Gastroesophageal sphincter (tissue), 4 donors: ENCODE measurements around the gene ZNF296. TPM values are rescaled to one million over a fixed set of nuclear protein-coding genes. Genes with fewer than 3 reads are reported as not detected.

Experiments
- ATAC-seq: fragments of 150-250 bp; one replicate; pipeline ENCODE4 v1.9.1; 2016; ENCODE audit warnings: mild to moderate bottlenecking, moderate library complexity
- H3K27ac ChIP-seq, 4 donors: fragments of 200-600 bp; sonication (generic) in 3 of 4; 1 replicate in 3 of 4; 2 replicates in 1 of 4; pipeline ENCODE4 v1.5.1; 2016 to 2019
- H3K27me3 ChIP-seq: fragments of 200-600 bp; sonication (generic); one replicate; pipeline ENCODE4 v1.5.1; 2019
- H3K36me3 ChIP-seq, 2 donors: fragments of 200-600 bp; sonication (generic); one replicate each; pipeline ENCODE4 v1.5.1; 2019; ENCODE audit warnings: control low read depth in 1 of 2
- H3K4me1 ChIP-seq, 3 donors: fragments of 200-600 bp; sonication (generic); 1 replicate in 2 of 3; 2 replicates in 1 of 3; pipeline ENCODE4 v1.5.1; 2016 to 2019; ENCODE audit warnings: control low read depth in 2 of 3
- H3K4me3 ChIP-seq, 2 donors: fragments of 200-600 bp; sonication (generic); one replicate each; pipeline ENCODE4 v1.5.1; 2019; ENCODE audit warnings: mild to moderate bottlenecking in 1 of 2, moderate library complexity in 1 of 2
- H3K9me3 ChIP-seq, 3 donors: fragments of 200-600 bp; sonication (generic); one replicate each; pipeline ENCODE4 v1.5.1; 2017 to 2019; ENCODE audit warnings: control low read depth in 2 of 3
- EP300 ChIP-seq: sonication (generic); formaldehyde crosslinking; IDR thresholded peaks from one replicate; pipeline ENCODE4 v1.6.1; 2017; ENCODE audit warnings: antibody characterized with exemption, mild to moderate bottlenecking
- POLR2A ChIP-seq, 2 donors: fragments of 450-650 bp; IDR thresholded peaks; one replicate each; pipeline ENCODE4 v1.6.1; 2017; ENCODE audit warnings: antibody characterized with exemption in 2 of 2, mild to moderate bottlenecking in 2 of 2, moderate library complexity in 1 of 2
- POLR2AphosphoS5 ChIP-seq: sonication (generic); formaldehyde crosslinking; IDR thresholded peaks from one replicate; pipeline ENCODE4 v1.6.1; 2017; ENCODE audit warnings: antibody characterized with exemption
- WGBS, 2 donors: methylation state at CpG; one replicate each; pipeline ENCODE4 v1.1.5; 2018; ENCODE audit warnings: low coverage in 1 of 2; 5-methylcytosine and 5-hydroxymethylcytosine counted together
- total RNA-seq, 4 donors: library from RNA; depleted of rRNA; stranded (reverse); fragments of >200 nt; gene quantifications; one replicate each; pipeline ENCODE4 v1.1.0, GENCODE V29; 2016
- TF ChIP-seq, protein P1 (sequence below), 4 experiments: fragments of 200-600 bp in 2 of 4; fragments of 450-650 bp in 2 of 4; sonication (generic) in 1 of 4; IDR thresholded peaks; one replicate each; pipeline ENCODE4 v1.5.1; 2017 to 2019; ENCODE audit warnings: antibody characterized with exemption in 4 of 4, mild to moderate bottlenecking in 2 of 4, moderate library complexity in 2 of 4

ZNF296 gene
- total RNA-seq, 4 donors from 2014 or later, result 0.50 TPM; not detected in 3

- 0 to 2% methylated on average over 22 to 29 of the region's 103 CpGs for WGBS, 2 donors
- Histone ChIP-seq H3K4me1 (peaks cover 0 to 70% (median 28%) of the 10 kb centered on the region in 3 donors), H3K9me3 (no peaks in the 10 kb centered on the region), H3K36me3 (peaks cover 0 to 23% of the 10 kb centered on the region in 2 donors), H3K27me3 (no peaks in the 10 kb centered on the region), H3K27ac (peak within 1 kb of the TSS; percentile 25 to 90 (median 86)), H3K4me3 (peak within 1 kb of the TSS; percentile 78 to 81)
- no peak for TF ChIP-seq EP300
- peak; percentile 32 for TF ChIP-seq POLR2AphosphoS5
- TF ChIP-seq, protein P1, sequence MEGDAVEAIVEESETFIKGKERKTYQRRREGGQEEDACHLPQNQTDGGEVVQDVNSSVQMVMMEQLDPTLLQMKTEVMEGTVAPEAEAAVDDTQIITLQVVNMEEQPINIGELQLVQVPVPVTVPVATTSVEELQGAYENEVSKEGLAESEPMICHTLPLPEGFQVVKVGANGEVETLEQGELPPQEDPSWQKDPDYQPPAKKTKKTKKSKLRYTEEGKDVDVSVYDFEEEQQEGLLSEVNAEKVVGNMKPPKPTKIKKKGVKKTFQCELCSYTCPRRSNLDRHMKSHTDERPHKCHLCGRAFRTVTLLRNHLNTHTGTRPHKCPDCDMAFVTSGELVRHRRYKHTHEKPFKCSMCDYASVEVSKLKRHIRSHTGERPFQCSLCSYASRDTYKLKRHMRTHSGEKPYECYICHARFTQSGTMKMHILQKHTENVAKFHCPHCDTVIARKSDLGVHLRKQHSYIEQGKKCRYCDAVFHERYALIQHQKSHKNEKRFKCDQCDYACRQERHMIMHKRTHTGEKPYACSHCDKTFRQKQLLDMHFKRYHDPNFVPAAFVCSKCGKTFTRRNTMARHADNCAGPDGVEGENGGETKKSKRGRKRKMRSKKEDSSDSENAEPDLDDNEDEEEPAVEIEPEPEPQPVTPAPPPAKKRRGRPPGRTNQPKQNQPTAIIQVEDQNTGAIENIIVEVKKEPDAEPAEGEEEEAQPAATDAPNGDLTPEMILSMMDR (IDR thresholded peaks at IDR 0.05), result peak in 3 of 4 experiments; percentile 52 to 59 (median 54)
- TF ChIP-seq POLR2A (IDR thresholded peaks at IDR 0.05), result peak; percentile 35 to 47
- peak; percentile 89 for ATAC-seq
Measured at GRCh38 chr19:45092747-45093678, 16.7 kb upstream of the ZNF296 start, which contains the start of gene PPP1R37. Gene PPP1R37 (plus strand): TSS chr19:45093179. CDS start chr19:45093326, 147 bp downstream.

DNA sequence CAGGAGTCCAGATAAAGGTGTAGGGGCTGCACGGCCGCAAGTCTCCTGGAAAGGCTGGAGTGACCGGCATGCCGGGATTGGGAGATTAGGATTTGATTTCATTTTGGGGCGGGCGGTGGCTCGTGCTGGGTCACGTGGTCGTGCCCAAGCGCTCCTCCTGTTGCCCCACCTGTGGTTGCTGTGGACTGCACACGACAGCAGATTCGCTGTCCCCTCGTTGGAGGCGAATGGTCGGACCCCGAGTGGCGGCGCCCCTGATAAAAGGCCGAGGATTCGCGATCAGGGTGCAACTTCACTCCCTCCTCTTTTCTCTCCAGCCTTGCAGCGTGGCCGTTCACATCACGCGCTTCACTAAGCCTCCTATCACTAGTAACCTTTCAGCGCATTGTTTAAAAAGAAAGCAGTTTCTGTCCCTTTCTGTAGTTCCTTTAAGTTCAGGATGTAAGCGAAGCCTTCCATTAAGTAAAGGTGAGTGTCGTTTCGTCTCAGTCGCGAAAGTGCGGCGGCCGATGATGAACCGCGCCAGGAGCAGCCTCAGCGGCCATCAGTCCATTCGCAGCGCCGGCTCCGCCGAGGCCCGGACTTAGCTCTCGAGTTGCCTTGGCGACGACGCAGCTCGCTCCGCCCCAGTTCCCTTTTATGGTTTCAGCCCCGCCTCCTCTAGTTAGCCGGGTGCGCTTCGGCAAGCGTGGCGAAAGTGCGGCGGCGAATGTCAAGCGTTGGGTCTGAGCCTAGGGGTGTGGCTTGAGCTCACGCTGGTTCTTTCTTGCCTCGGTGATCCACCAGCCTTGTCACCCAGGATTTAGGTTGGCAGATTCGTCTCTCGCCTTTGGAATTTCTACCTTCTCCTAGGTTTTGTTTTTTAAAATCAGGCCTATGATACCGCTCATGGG is 15.0 kb upstream of the ZNF296 start:
- no peaks in the 10 kb centered on the region for H3K9me3 ChIP-seq
- peak overlapping the region; percentile 78 to 81 for H3K4me3 ChIP-seq
- peaks cover 0 to 31% of the 10 kb centered on the region in 2 donors for H3K36me3 ChIP-seq
- H3K4me1 ChIP-seq, result peaks cover 0 to 53% (median 22%) of the 10 kb centered on the region in 3 donors
- peak; percentile 93 for ATAC-seq
- H3K27ac ChIP-seq, result peak overlapping the region; percentile 25 to 90 (median 86)
- no peaks in the 10 kb centered on the region for H3K27me3 ChIP-seq
- WGBS, 2 donors, result 0 to 1% methylated on average over 5 to 30 of the region's 64 CpGs
- TF ChIP-seq POLR2AphosphoS5 (peak; percentile 80), EP300 (no peak), POLR2A (IDR thresholded peaks at IDR 0.05) (no peak)
- TF ChIP-seq, protein P1 (IDR thresholded peaks at IDR 0.05), result peak in 1 of 4 experiments; percentile 6

GRCh38 chr19:45090606-45091005 is 14.3 kb upstream of the ZNF296 start:
- ATAC-seq, result no peak
- H3K4me1 ChIP-seq, result peaks cover 0 to 46% (median 22%) of the 10 kb centered on the region in 3 donors
- peak overlapping the region; percentile 26 to 78 for H3K4me3 ChIP-seq
- WGBS, 2 donors, result 32 to 58% methylated on average over 3 to 4 of the region's 5 CpGs
- no peaks in the 10 kb centered on the region for H3K9me3 ChIP-seq
- TF ChIP-seq EP300, result no peak
- no peak for TF ChIP-seq POLR2A (IDR thresholded peaks at IDR 0.05)
- TF ChIP-seq, protein P1 (IDR thresholded peaks at IDR 0.05), result no peak
- H3K27me3 ChIP-seq, result no peaks in the 10 kb centered on the region
- peaks cover 0 to 35% of the 10 kb centered on the region in 2 donors for H3K36me3 ChIP-seq
- peak overlapping the region in 3 of 4 donors; percentile 86 to 90 (median 87) for H3K27ac ChIP-seq

DNA sequence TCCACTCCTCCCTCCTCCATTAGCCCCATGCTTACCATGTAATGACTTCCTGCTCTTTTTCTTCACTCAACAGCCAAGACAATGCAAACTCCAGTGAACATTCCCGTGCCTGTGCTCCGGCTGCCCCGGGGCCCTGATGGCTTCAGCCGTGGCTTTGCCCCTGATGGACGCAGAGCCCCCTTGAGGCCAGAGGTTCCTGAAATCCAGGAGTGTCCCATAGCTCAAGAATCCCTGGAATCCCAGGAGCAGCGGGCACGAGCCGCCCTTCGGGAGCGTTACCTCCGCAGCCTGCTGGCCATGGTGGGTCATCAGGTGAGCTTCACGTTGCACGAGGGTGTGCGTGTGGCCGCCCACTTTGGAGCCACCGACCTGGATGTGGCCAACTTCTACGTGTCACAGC is 13.8 kb upstream of the ZNF296 start:
- H3K9me3 ChIP-seq, result no peaks in the 10 kb centered on the region
- peaks cover 0 to 40% (median 21%) of the 10 kb centered on the region in 3 donors for H3K4me1 ChIP-seq
- TF ChIP-seq POLR2AphosphoS5 (no peak), POLR2A (IDR thresholded peaks at IDR 0.05) (no peak), EP300 (no peak)
- TF ChIP-seq, protein P1 (IDR thresholded peaks at IDR 0.05), result no peak
- H3K27me3 ChIP-seq, result no peaks in the 10 kb centered on the region
- no peak overlapping the region for H3K27ac ChIP-seq
- H3K36me3 ChIP-seq, result peaks cover 0 to 40% of the 10 kb centered on the region in 2 donors
- H3K4me3 ChIP-seq, result no peak overlapping the region
- WGBS, 2 donors, result 60% methylated on average over 1 of the region's 17 CpGs; no CpG with 5 or more reads in 1 of the 2 donors
- ATAC-seq, result no peak
